ENCODE data around the gene LRP1. TPM values are rescaled to one million over a fixed set of nuclear protein-coding genes. Genes with fewer than 3 reads are reported as not detected.
A peak's percentile ranks its signal among the peaks of the same experiment; 100 is the strongest.

Gene LRP1
- total RNA-seq, 6 experiments from 2014 or later = 187 to 332 (median 201) TPM

DNA sequence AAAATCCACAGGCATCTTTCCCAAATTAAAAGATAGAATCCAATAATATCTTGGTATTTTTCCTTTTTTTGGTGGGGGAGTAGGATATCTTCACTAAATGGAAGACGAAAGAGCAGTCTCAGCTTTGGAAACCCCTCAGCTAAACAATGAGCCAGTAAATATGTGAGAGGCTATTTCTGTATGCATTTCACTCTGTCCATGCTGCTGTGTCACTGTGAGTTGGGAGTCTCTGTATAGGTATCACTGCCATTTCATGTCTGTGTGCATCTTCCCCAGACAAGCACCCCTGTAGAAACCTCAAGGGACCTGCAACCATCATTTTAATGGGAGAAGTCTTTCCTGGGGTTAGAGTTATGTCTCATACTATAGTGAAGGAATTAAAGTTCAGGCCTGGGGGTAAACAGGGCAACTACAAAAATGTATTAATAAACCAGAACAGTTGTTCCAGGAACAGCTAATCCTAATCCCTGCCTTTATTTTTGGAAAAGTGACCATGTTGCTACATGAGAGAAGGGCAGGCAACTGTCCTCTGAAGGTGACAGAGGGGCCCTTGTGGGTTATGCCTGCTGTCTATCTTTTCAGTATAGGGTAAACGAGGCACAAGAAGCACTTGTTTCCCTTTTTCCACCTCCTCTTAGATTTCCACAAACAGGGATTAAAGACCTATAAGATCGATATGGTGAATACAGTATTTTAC, 134.0 kb downstream of the LRP1 start:
- peaks cover 4% of the 10 kb centered on the region; the same call in 1 of the 2 replicates for H3K36me3 Mint-ChIP-seq (ENCODE audit: low read depth)
- no peak overlapping the region for H3K4me3 Mint-ChIP-seq
- DNase-seq = no peak
- H3K27ac Mint-ChIP-seq = no peak overlapping the region
- H3K27me3 Mint-ChIP-seq (ENCODE audit: insufficient read depth) = no peaks in the 10 kb centered on the region; the same call in 1 of the 2 replicates
- H3K9me3 Mint-ChIP-seq = no peaks in the 10 kb centered on the region
- no peak for TF ChIP-seq CTCF (IDR thresholded peaks at IDR 0.05)
- H3K4me1 Mint-ChIP-seq (ENCODE audit: low read depth) = peaks cover 7% of the 10 kb centered on the region

Small RNA genes lying within 50 kb of the gene (microRNA-seq; reads per million reads assigned to microRNA genes)
- gene MIR1228 = 58.7 reads per million, percentile 42 among the genes with 10 or more reads in this experiment

Other genes starting within 250 kb of the LRP1 start
- gene SDR9C7, start 194.1 kb upstream of the LRP1 start, total RNA-seq (2021; fragmentation: NEBNext Ultra II Directional; extraction: Animal tissue kit (Norgen Biotek cat#: 25700)) = not detected
- not detected for gene RDH16, start 170.9 kb upstream of the LRP1 start, total RNA-seq (2021; fragmentation: NEBNext Ultra II Directional; extraction: Animal tissue kit (Norgen Biotek cat#: 25700))
- gene ZBTB39, start 121.9 kb upstream of the LRP1 start, total RNA-seq (2021; fragmentation: NEBNext Ultra II Directional; extraction: Animal tissue kit (Norgen Biotek cat#: 25700)) = 1 to 10 TPM; 3.6 to 4.6 (median 3.9) TPM
- gene TAC3, start 112.0 kb upstream of the LRP1 start, total RNA-seq (2021; fragmentation: NEBNext Ultra II Directional; extraction: Animal tissue kit (Norgen Biotek cat#: 25700)) = not detected
- under 1 TPM in 1 of 6 experiments, not detected in 5; 0.23 TPM for gene MYO1A, start 78.4 kb upstream of the LRP1 start, total RNA-seq (2021; fragmentation: NEBNext Ultra II Directional; extraction: Animal tissue kit (Norgen Biotek cat#: 25700))
- gene NEMP1, start 49.7 kb upstream of the LRP1 start, total RNA-seq (2021; fragmentation: NEBNext Ultra II Directional; extraction: Animal tissue kit (Norgen Biotek cat#: 25700)) = 10 to 100 TPM; 13.0 to 22.1 (median 20.7) TPM
- gene NAB2, start 39.4 kb upstream of the LRP1 start, total RNA-seq (2021; fragmentation: NEBNext Ultra II Directional; extraction: Animal tissue kit (Norgen Biotek cat#: 25700)) = 10 to 100 TPM; 37.9 to 48.1 (median 44.8) TPM
- 100 to 1,000 TPM in 1 of 6 experiments, 10 to 100 TPM in 5; 83.7 to 102 (median 93.5) TPM for gene STAT6, start 17.1 kb upstream of the LRP1 start, total RNA-seq (2021; fragmentation: NEBNext Ultra II Directional; extraction: Animal tissue kit (Norgen Biotek cat#: 25700))
- gene LRP1-AS, start 19.1 kb downstream of the LRP1 start, total RNA-seq (2021; fragmentation: NEBNext Ultra II Directional; extraction: Animal tissue kit (Norgen Biotek cat#: 25700)) = not detected
- 1 to 10 TPM; 2.9 to 8.2 (median 3.9) TPM for gene NXPH4, start 88.3 kb downstream of the LRP1 start, total RNA-seq (2021; fragmentation: NEBNext Ultra II Directional; extraction: Animal tissue kit (Norgen Biotek cat#: 25700))
- gene SHMT2, start 101.2 kb downstream of the LRP1 start, total RNA-seq (2021; fragmentation: NEBNext Ultra II Directional; extraction: Animal tissue kit (Norgen Biotek cat#: 25700)) = 100 to 1,000 TPM; 112 to 127 (median 126) TPM
- gene STAC3, start 122.7 kb downstream of the LRP1 start, total RNA-seq (2021; fragmentation: NEBNext Ultra II Directional; extraction: Animal tissue kit (Norgen Biotek cat#: 25700)) = 1 to 10 TPM in 1 of 6 experiments, under 1 TPM in 5; 0.21 to 1.1 (median 0.58) TPM

All from HFFc6 (cell line).